Stimulated activated CD8-positive, alpha-beta memory T cell treated with anti-CD3 and anti-CD28 coated beads, Interleukin-7, amount 100 ng/mL, for 4 hours (primary cell): ENCODE data around the gene BMP8B.
A peak's percentile ranks its signal among the peaks of the same experiment; 100 is the strongest.
"Not testable (repeated sequence)": the region's sequence is repeated elsewhere in the genome, so short reads cannot be mapped to it uniquely, and the experiment has no call there.

Experiments
- DNase-seq, 2 donors: peaks; one replicate each; pipeline ENCODE4 v3.0.0-alpha.2; 2020; ENCODE audit warnings: low read depth in 2 of 2

BMP8B gene

GRCh38 chr1:39788758-39789570 is at the start of gene BMP8B:
TSS of gene BMP8B (minus strand) at chr1:39788865. CDS start at chr1:39788485, 380 bp downstream.
- peak; percentile 0 to 43 for DNase-seq

GRCh38 chr1:39836595-39837110 is 48.0 kb upstream of the BMP8B start:
- no peak for DNase-seq

- no peak for DNase-seq
Observed at GRCh38 chr1:39835935-39836594, 47.4 kb upstream of the BMP8B start.

- no peak for DNase-seq
Observed at GRCh38 chr1:39835110-39835509, 46.4 kb upstream of the BMP8B start.

- no peak for DNase-seq
Observed at GRCh38 chr1:39833621-39834385, 45.1 kb upstream of the BMP8B start.

GRCh38 chr1:39833121-39833520 is 44.5 kb upstream of the BMP8B start:
- no peak for DNase-seq

GRCh38 chr1:39832294-39832693 is 43.6 kb upstream of the BMP8B start:
- no peak for DNase-seq

- DNase-seq, result no peak
Observed at GRCh38 chr1:39829791-39830533, 41.3 kb upstream of the BMP8B start.

GRCh38 chr1:39828734-39829133 is 40.1 kb upstream of the BMP8B start:
- no peak for DNase-seq

- DNase-seq, result not testable (repeated sequence)
Observed at GRCh38 chr1:39828255-39828654, 39.6 kb upstream of the BMP8B start.

GRCh38 chr1:39827201-39827600 is 38.5 kb upstream of the BMP8B start:
- no peak for DNase-seq

- no peak for DNase-seq
Observed at GRCh38 chr1:39826583-39826982, 37.9 kb upstream of the BMP8B start.

- DNase-seq, result no peak
Observed at GRCh38 chr1:39825432-39825941, 36.8 kb upstream of the BMP8B start.

- not testable (repeated sequence) for DNase-seq
Observed at GRCh38 chr1:39823450-39823849, 34.8 kb upstream of the BMP8B start.

GRCh38 chr1:39822146-39822545 is 33.5 kb upstream of the BMP8B start:
- no peak for DNase-seq

- DNase-seq, result no peak
Observed at GRCh38 chr1:39819091-39819812, 30.6 kb upstream of the BMP8B start.

- DNase-seq, result no peak
Observed at GRCh38 chr1:39818482-39818881, 29.8 kb upstream of the BMP8B start.

- DNase-seq, result peak; percentile 33 to 57
Observed at GRCh38 chr1:39817091-39817932, 28.6 kb upstream of the BMP8B start.

GRCh38 chr1:39816415-39817090 is 27.9 kb upstream of the BMP8B start:
- DNase-seq, result peak in 1 of 2 donors; percentile 53
